GM12878 (cell line): ENCODE measurements around the gene RIPK3. TPM values are rescaled to one million over a fixed set of nuclear protein-coding genes. Genes with fewer than 3 reads are reported as not detected.

Experiments used
- ATAC-seq: fragments of 200-7000 bp; cut with Tn5 transposase; 3 replicates; pipeline ENCODE4 v1.9.1; 2020; ENCODE audit warnings: mild to moderate bottlenecking, moderate library complexity
- BruUV-seq: library from RNA; stranded (reverse); fragments of 400-500 nt; replicated peaks from 2 replicates; lab custom pipeline; 2021; lab: Mats Ljungman, UMichigan
- CTCF ChIA-PET: fragments of 300-600 bp; sonication (Branson Sonifier 250); formaldehyde crosslinking; extraction: SDS; loops from one replicate; lab custom pipeline; 2021; ENCODE audit warnings: inconsistent platforms; lab: Yijun Ruan, JAX
- POLR2A ChIA-PET: fragments of 350-600 bp; formaldehyde crosslinking; extraction: SDS; loops from one replicate; lab custom pipeline; 2021; ENCODE audit warnings: inconsistent platforms; lab: Charles Lee
- RAD21 ChIA-PET: fragments of 300-600 bp; sonication (Branson Sonifier 250); formaldehyde crosslinking; loops from one replicate; lab custom pipeline; 2023; ENCODE audit warnings: antibody characterized with exemption; ENCODE audit not compliant: unreplicated experiment; lab: Charles Lee
- SMC1A ChIA-PET: fragments of 300-600 bp; sonication (Branson Sonifier 250); formaldehyde crosslinking; loops from one replicate; lab custom pipeline; 2023; ENCODE audit not compliant: unreplicated experiment, uncharacterized antibody; lab: Charles Lee
- DNase-seq: peaks from one replicate; pipeline ENCODE4 v3.0.0-alpha.2; 2011; ENCODE audit warnings: low read depth, low spot score
- FAIRE-seq: peaks from 3 replicates; lab custom pipeline; 2011; peaks lifted over from hg19 to GRCh38; lab: Jason Lieb, UNC
- H2AFZ ChIP-seq: 2 replicates; pipeline ENCODE4 v1.6.0; 2011; ENCODE audit warnings: low read depth, low read length, control low read depth; ENCODE audit not compliant: control insufficient read depth
- H3K27ac ChIP-seq: 2 replicates; pipeline ENCODE4 v1.5.1; 2011; ENCODE audit warnings: control low read depth; ENCODE audit not compliant: control insufficient read depth, insufficient read depth
- H3K27me3 ChIP-seq, 2 experiments: replicated peaks in 1 of 2; 2 replicates each; pipeline versions ENCODE4 v1.6.0 to v1.6.1; 2011; ENCODE audit warnings: low read length in 1 of 2; ENCODE audit not compliant: control insufficient read depth in 2 of 2, insufficient read depth in 2 of 2
- H3K36me3 ChIP-seq, 2 experiments: 2 replicates each; pipeline ENCODE4 v1.5.1; 2011; ENCODE audit warnings: low read length in 1 of 2; ENCODE audit not compliant: control insufficient read depth in 2 of 2, insufficient read depth in 2 of 2
- H3K4me1 ChIP-seq: 2 replicates; pipeline ENCODE4 v1.6.1; 2011; ENCODE audit warnings: mild to moderate bottlenecking, low read length, moderate library complexity, mixed read lengths; ENCODE audit not compliant: control insufficient read depth, insufficient read depth
- H3K4me2 ChIP-seq: 2 replicates; pipeline ENCODE4 v1.6.0; 2011; ENCODE audit warnings: control low read depth; ENCODE audit not compliant: control insufficient read depth, insufficient read depth
- H3K4me3 ChIP-seq: fragments of 200-600 bp; sonication (generic); 2 replicates; pipeline ENCODE4 v1.5.1; 2016
- H3K79me2 ChIP-seq: 2 replicates; pipeline ENCODE4 v1.6.0; 2011; ENCODE audit warnings: low read length; ENCODE audit not compliant: control insufficient read depth, insufficient read depth
- H3K9ac ChIP-seq: 2 replicates; pipeline ENCODE4 v1.8.0; 2011; ENCODE audit warnings: low read length, control low read depth, mixed read lengths; ENCODE audit not compliant: control insufficient read depth, insufficient read depth
- H3K9me3 ChIP-seq: replicated peaks from 3 replicates; pipeline ENCODE4 v1.5.1; 2011; ENCODE audit warnings: mild to moderate bottlenecking, low read length; ENCODE audit not compliant: control insufficient read depth, insufficient read depth
- H4K20me1 ChIP-seq: 2 replicates; pipeline ENCODE4 v1.6.0; 2011; ENCODE audit not compliant: control insufficient read depth, insufficient read depth
- FOS ChIP-seq: IDR thresholded peaks from 3 replicates; pipeline ENCODE4 v1.6.1; 2011; ENCODE audit warnings: borderline replicate concordance; ENCODE audit not compliant: insufficient read length; ENCODE audit errors: extremely low read depth
- MTA2 ChIP-seq: fragments of 450-650 bp; IDR thresholded peaks from 2 replicates; pipeline ENCODE4 v1.6.1; 2016; ENCODE audit warnings: low read depth, mild to moderate bottlenecking, moderate library complexity
- MXI1 ChIP-seq: fragments of 150-350 bp; IDR thresholded peaks from 2 replicates; pipeline ENCODE4 v1.6.1; 2011; ENCODE audit warnings: low read depth, mild to moderate bottlenecking, inconsistent platforms, low read length, improper control_type of control experiment
- MYB ChIP-seq: fragments of 150-350 bp; IDR thresholded peaks from 2 replicates; pipeline ENCODE4 v1.6.1; 2014; ENCODE audit warnings: mild to moderate bottlenecking, low read depth, low read length, borderline replicate concordance
- NFYA ChIP-seq: IDR thresholded peaks from 2 replicates; pipeline ENCODE4 v1.6.1; 2011; ENCODE audit warnings: low read depth, mild to moderate bottlenecking, low read length, improper control_type of control experiment, borderline replicate concordance
- SRF ChIP-seq, 2 experiments: IDR thresholded peaks; 2 replicates each; pipeline ENCODE4 v1.6.1; 2011; ENCODE audit warnings: low read depth in 2 of 2, low read length in 2 of 2, mild to moderate bottlenecking in 1 of 2, moderate library complexity in 1 of 2
- TCF3 ChIP-seq: IDR thresholded peaks from 2 replicates; pipeline ENCODE4 v1.6.1; 2012; ENCODE audit warnings: low read depth, mild to moderate bottlenecking, low read length, borderline replicate concordance; ENCODE audit not compliant: insufficient read depth
- WGBS: methylation state at CpG from one replicate; pipeline ENCODE4 v1.1.6; 2016; ENCODE audit warnings: low lambda C conversion rate; ENCODE audit not compliant: insufficient replicate concordance, insufficient coverage; ENCODE audit errors: missing lambda C conversion rate; 5-methylcytosine and 5-hydroxymethylcytosine counted together
- in situ Hi-C: fragments of 300-500 bp; cut with MboI; formaldehyde crosslinking; loops from 9 replicates; pipeline ENCODE4 v1.14.3; 2018; ENCODE audit warnings: mixed read lengths
- intact Hi-C: fragments of 100-400 bp; cut with micrococcal nuclease; formaldehyde crosslinking; loops from one replicate; pipeline ENCODE4 v1.14.2; 2022; ENCODE audit not compliant: unreplicated experiment
- polyA plus RNA-seq, 11 experiments: library from polyadenylated mRNA; depleted of rRNA in 4 of 11; unstranded in 6 of 11; stranded (reverse) in 5 of 11; fragments of >200 nt; fragmentation: Nextera tagmentation in 4 of 11; fragmentation: Illumina TruSeq in 1 of 11; extraction: Ambion mirVana in 4 of 11; extraction: Trizol in 1 of 11; gene quantifications; 1 replicate in 1 of 11; 2 replicates in 10 of 11; pipeline versions ENCODE4 v1.2.1 to v1.2.3, GENCODE V29; 2011 to 2016; ENCODE audit warnings: inconsistent platforms in 2 of 11, missing spikeins in 2 of 11, low read depth in 1 of 11
- total RNA-seq, 4 experiments: library from RNA; depleted of rRNA in 3 of 4; stranded (reverse); fragments of >200 nt in 3 of 4; fragmentation: Illumina TruSeq in 1 of 4; extraction: Trizol in 1 of 4; gene quantifications; 2 replicates each; pipeline versions ENCODE4 v1.2.1 to v1.2.3, GENCODE V29; 2013 to 2021
- TF ChIP-seq, protein P1 (sequence below): fragments of 450-650 bp; conservative IDR thresholded peaks from 2 replicates; pipeline ENCODE4 v1.6.1; 2017; ENCODE audit warnings: mild to moderate bottlenecking, moderate library complexity

Gene RIPK3
- total and polyA plus RNA-seq, 10 of the 15 experiments (the other 5 are each of a cell fraction or from before 2014, with no cell fraction given), result 2.0 to 13.6 (median 8.1) TPM

DNA sequence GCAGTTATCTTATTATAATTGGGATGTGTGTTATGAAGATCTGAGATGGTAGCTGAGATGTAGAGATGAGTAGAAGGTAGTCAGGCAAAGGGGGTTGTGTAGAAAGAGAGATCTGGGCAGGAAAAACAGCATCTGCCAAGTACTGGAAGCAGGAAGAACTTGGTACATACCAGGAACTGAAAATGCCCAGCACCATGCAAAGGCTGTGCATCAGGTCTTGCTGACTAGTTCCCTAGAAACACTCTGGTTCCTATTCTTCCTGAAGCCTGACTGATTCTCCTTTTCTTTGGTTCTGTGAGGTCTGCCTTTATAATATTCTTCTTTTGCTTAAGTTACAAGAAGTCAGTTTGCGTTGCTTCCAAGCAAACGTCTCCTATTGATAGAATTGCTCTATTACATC is 21.5 kb upstream of the RIPK3 start:
- in situ Hi-C loops, result no loop called here
- DNase-seq (no peak), FAIRE-seq (no peak), ATAC-seq (no peak)
- 82% methylated on average over 2 of the region's 2 CpGs for WGBS
- ChIA-PET POLR2A (interaction anchor here (1.2 to 2.2 kb wide), 4 partner anchors 21 to 70 kb away, joined by 3 to 8 read pairs (median 4); partner anchors contain the start of genes KHNYN and RIPK3), CTCF (interaction anchor here (0.6 to 7.7 kb wide), 10 partner anchors 9 to 75 kb away, joined by 3 to 79 read pairs (median 6); partner anchors contain the start of gene KHNYN), RAD21 (interaction anchor here (1.1 to 3.0 kb wide), 5 partner anchors 18 to 76 kb away, joined by 3 to 23 read pairs (median 4); no protein-coding TSS in a partner anchor), SMC1A (interaction anchor here (1.1 to 2.0 kb wide), 9 partner anchors 9 to 75 kb away, joined by 3 to 15 read pairs (median 6); partner anchors contain the start of gene RIPK3)
- H4K20me1 ChIP-seq, result no peaks in the 10 kb centered on the region
- H3K9ac ChIP-seq, result no peak overlapping the region
- no peak overlapping the region for H3K4me2 ChIP-seq
- no peaks in the 10 kb centered on the region for H3K36me3 ChIP-seq
- BruUV-seq, result no TSS peak
- H3K4me1 ChIP-seq, result peaks cover 9% of the 10 kb centered on the region
- H2AFZ ChIP-seq, result no peak overlapping the region
- no peaks in the 10 kb centered on the region for H3K9me3 ChIP-seq
- H3K4me3 ChIP-seq, result no peak overlapping the region
- H3K27ac ChIP-seq, result no peak overlapping the region
- intact Hi-C loops, result no loop called here
- H3K27me3 ChIP-seq, result no peaks in the 10 kb centered on the region; a peak in 1 of 4 replicates
- H3K79me2 ChIP-seq, result no peaks in the 10 kb centered on the region
- TF ChIP-seq MTA2, result no peak

DNA sequence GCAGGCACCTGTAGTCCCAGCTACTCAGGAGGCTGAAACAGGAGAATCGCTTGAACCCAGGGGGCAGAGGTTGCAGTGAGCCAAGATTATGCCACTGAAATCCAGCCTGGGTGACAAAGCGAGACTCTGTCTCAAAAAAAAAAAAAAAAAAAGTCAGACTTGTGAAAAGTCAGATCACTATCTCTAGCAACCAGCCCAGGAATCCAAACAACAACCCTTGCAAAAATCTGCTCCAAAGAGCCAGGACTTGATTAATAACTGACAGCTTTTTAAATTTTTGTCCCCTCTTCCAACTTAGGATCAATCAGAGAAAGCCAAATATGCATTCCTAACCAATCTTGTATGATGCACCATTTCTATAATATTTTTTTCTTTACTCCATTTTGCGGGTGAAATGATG is 20.5 kb upstream of the RIPK3 start:
- no TSS peak for BruUV-seq
- H3K9ac ChIP-seq, result no peak overlapping the region
- H3K79me2 ChIP-seq, result no peaks in the 10 kb centered on the region
- no peak overlapping the region for H3K4me2 ChIP-seq
- no peak for TF ChIP-seq MYB
- no peak for TF ChIP-seq TCF3
- TF ChIP-seq, protein P1, sequence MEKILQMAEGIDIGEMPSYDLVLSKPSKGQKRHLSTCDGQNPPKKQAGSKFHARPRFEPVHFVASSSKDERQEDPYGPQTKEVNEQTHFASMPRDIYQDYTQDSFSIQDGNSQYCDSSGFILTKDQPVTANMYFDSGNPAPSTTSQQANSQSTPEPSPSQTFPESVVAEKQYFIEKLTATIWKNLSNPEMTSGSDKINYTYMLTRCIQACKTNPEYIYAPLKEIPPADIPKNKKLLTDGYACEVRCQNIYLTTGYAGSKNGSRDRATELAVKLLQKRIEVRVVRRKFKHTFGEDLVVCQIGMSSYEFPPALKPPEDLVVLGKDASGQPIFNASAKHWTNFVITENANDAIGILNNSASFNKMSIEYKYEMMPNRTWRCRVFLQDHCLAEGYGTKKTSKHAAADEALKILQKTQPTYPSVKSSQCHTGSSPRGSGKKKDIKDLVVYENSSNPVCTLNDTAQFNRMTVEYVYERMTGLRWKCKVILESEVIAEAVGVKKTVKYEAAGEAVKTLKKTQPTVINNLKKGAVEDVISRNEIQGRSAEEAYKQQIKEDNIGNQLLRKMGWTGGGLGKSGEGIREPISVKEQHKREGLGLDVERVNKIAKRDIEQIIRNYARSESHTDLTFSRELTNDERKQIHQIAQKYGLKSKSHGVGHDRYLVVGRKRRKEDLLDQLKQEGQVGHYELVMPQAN, result no peak
- no peak for TF ChIP-seq FOS
- no peak for TF ChIP-seq SRF (IDR thresholded peaks at IDR 0.05; ENCODE audit: low read depth in 2 of 2, low read length in 2 of 2)
- TF ChIP-seq NFYA, result no peak
- TF ChIP-seq MXI1, result no peak
- no peaks in the 10 kb centered on the region; a peak in 1 of 4 replicates for H3K27me3 ChIP-seq
- H3K4me1 ChIP-seq, result 0 out of 2 replicates have a peak, but pooled peaks cover 1% of the 10 kb centered on the region
- no peaks in the 10 kb centered on the region for H3K36me3 ChIP-seq
- H3K4me3 ChIP-seq, result no peak overlapping the region
- in situ Hi-C loops, result no loop called here
- ChIA-PET RAD21 (interaction anchor here (1.2 kb wide), 1 partner anchor 71 kb away, joined by 5 read pairs; no protein-coding TSS in a partner anchor), CTCF (interaction anchor here (0.7 to 7.7 kb wide), 5 partner anchors 14 to 71 kb away, joined by 3 to 79 read pairs (median 6); partner anchors contain the start of gene KHNYN), SMC1A (interaction anchor here (0.8 to 1.8 kb wide), 3 partner anchors 11 to 63 kb away, joined by 3 to 6 read pairs (median 6); partner anchors contain the start of gene RIPK3), POLR2A (interaction anchor here (0.7 kb wide), 1 partner anchor 46 kb away, joined by 4 read pairs; no protein-coding TSS in a partner anchor)
- no peaks in the 10 kb centered on the region for H4K20me1 ChIP-seq
- FAIRE-seq (no peak), ATAC-seq (no peak), DNase-seq (no peak)
- no peak overlapping the region for H3K27ac ChIP-seq
- H3K9me3 ChIP-seq, result no peaks in the 10 kb centered on the region
- no peak overlapping the region for H2AFZ ChIP-seq
- WGBS, result 67% methylated on average over 2 of the region's 3 CpGs
- intact Hi-C loops, result no loop called here
